DMS114 treated with DMSO at 0.1 percent for 48 hours (cell line): ENCODE data around the gene MYL12B.
"Not testable (repeated sequence)": the region's sequence is repeated elsewhere in the genome, so short reads cannot be mapped to it uniquely, and the experiment has no call there.

Experiments
- DNase-seq: peaks from one replicate; lab custom pipeline; 2025; ENCODE audit not compliant: unreplicated experiment; lab: John Stamatoyannopoulos, UW

MYL12B gene

DNA sequence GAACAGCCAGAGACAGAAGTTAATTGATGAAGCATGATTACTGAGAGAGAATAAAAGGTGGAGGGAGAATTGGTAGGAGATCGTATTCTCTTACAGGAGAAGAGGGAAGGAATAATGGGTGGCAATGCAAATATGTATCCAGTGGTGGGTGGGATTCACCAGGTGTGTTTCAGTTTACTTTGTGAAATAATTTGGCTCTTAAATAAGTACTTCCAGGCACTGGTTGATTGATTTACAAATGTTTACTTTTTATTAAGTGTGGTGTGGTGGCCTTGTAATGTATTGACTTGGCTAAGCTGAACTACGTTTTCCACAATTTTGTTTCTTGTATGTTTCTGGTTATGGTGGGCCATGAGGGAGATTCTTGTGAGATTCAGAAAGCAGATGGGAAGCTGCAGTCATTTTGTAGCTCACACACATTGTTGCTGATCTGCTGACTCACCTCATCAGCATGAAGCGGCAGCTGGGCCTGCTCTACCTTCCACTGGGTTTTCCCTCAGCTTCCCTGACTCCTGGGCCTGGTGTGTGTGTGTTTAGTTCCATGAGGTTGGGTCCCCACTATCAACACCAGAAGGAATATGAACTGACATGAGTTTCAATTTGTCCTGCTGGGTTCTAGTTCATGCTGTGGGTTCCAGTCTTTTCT, 32.6 kb downstream of the MYL12B start:
- no peak for DNase-seq

GRCh38 chr18:3297025-3297984, 35.4 kb downstream of the MYL12B start:
- no peak for DNase-seq

GRCh38 chr18:3304832-3305231, 42.9 kb downstream of the MYL12B start:
- no peak for DNase-seq

DNA sequence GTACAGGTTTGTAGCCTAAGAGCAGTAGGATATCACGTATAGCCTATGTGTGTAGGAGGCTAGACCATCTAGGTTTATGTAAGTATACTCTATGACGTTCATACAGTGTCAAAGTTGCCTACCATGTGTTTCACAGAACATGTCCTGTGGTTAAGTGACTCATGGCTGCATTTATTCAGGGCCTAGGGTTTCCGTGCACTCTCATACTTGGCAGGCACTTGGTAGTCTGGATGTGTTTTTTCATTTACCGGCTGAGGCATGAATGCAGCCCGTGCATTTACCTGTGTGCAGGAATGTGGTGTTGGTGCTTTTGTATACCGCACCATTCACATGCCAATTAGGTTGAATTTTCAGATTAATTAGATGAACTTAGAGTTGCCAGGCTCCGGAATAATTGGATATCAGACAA, 43.4 kb downstream of the MYL12B start:
- no peak for DNase-seq

GRCh38 chr18:3305933-3306332, 44.0 kb downstream of the MYL12B start:
- DNase-seq: no peak

- no peak for DNase-seq
Observed at GRCh38 chr18:3306391-3306790, 44.5 kb downstream of the MYL12B start.

DNA sequence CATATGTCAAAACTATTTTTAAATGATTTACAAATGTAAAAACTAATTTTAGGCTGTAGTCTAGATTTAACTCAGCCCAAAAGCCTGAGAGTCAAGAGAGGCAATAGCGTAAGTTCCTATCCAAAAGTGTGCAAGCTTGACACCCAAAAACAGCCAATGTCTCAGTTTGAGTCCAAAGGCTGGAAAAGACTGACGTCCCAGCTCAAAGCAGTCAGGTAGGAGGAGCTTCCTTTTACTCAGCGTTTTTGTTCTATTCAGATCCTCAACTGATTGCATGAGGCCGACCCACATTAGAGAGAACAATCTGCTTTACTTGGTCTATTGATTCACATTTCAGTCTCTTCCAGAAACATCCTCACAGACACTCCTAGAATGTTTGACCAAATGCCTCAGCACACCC, 51.8 kb downstream of the MYL12B start:
- DNase-seq: no peak

GRCh38 chr18:3315344-3315743, 53.4 kb downstream of the MYL12B start:
- not testable (repeated sequence) for DNase-seq

DNA sequence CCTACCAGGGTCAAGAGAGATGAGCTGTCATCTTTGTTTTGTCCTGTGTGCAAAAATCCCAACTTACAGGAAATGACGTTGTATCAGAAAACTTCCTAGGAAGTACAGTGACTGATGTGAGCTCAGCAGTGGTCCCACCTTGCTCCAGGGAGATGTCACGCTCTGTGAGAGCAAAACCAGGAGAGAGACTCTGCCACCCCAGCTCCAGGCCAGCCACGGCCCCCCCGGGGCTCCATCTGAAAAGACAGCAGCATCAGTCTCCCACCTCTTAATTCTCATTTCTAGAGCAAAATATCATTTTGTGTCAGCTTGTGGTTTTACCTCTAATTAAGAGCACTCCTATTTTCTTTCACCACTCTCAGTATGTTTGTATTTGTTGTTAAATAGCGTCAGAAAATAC, 57.5 kb downstream of the MYL12B start:
- DNase-seq: no peak

- no peak for DNase-seq
Observed at GRCh38 chr18:3319894-3320454, 58.0 kb downstream of the MYL12B start.

DNA sequence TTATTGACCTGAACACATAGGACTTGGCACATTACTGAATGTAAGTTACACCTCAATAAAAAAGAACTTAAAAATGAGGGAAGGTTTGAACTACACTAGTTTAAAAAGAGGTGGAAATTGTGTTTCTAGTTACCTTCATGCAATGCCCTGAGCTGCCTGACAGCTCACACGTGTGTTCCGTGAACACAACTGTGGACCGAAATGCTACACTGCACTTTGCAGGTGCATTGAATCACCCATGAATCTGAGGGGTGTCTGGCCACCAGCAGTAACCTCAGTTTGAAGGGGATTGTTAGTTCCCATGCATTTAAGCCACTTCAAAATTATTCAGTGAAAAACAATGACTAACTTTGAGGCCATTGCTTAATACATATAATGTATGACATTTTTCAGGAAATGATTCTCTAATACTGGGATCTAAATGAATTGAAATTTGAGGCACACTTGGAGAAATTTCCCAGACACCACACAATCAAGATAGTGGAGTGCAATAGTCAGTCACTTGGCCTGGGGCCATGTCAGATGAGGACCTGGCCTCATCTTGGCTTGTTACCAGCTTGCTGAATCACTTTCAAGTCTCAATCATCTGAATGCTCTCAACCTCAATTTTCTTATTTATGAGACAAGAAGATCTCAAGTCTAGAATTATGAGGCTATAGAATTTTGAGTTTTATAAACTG, 59.3 kb downstream of the MYL12B start:
- DNase-seq: no peak

DNA sequence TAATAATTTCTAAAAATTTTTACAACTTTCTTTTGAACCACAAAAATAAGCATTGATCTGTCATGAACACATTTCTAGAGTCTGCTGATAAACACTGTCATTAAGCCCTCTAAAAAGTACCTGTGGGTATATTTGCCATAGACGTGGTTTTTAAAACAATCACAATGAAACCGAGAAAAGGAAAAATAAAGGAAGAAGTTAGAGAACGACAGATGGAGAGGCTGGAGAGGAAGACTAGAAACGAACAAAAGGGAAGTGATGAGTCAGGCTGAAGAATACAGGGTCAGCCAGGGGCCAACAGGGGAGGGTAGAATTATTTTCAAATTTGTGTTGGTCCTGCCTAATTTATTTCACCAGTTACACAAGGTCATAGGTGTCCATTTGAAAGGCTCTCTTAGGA, 62.0 kb downstream of the MYL12B start:
- no peak for DNase-seq
